ENCODE measurements around the gene PCDHGA1.

GRCh38 chr5:141431286-141431685 lies 101.0 kb downstream of the PCDHGA1 start:
- TF ChIP-seq SP1 (IDR thresholded peaks at IDR 0.05) (no peak), BHLHE40 (IDR thresholded peaks at IDR 0.05; ENCODE audit: borderline replicate concordance) (no peak), FOXK2 (IDR thresholded peaks at IDR 0.05) (no peak), ELF4 (IDR thresholded peaks at IDR 0.05) (no peak), TARDBP (IDR thresholded peaks at IDR 0.05) (no peak), CTBP1 (IDR thresholded peaks at IDR 0.05; ENCODE audit: borderline replicate concordance) (no peak)

All from HEK293T (cell line).